Astrocyte of the spinal cord (primary cell): ENCODE data around the gene COPE.

Experiments used
- DNase-seq: peaks from one replicate; pipeline ENCODE4 v3.0.0; 2011; ENCODE audit warnings: low read depth, low spot score
- H3K4me3 ChIP-seq: 2 replicates; pipeline ENCODE4 v1.5.1; 2011; ENCODE audit warnings: low read depth, mild to moderate bottlenecking, low read length, moderate library complexity
- in situ Hi-C: cut with HindIII; loops from 2 replicates; pipeline ENCODE4 v1.10.0; 2017; ENCODE audit warnings: low sequenced_read_pairs
- TF ChIP-seq, protein P1 (sequence below): IDR thresholded peaks from 2 replicates; pipeline ENCODE4 v1.5.1; 2012; ENCODE audit warnings: low read depth, mild to moderate bottlenecking, low read length, inconsistent platforms

COPE gene

DNA sequence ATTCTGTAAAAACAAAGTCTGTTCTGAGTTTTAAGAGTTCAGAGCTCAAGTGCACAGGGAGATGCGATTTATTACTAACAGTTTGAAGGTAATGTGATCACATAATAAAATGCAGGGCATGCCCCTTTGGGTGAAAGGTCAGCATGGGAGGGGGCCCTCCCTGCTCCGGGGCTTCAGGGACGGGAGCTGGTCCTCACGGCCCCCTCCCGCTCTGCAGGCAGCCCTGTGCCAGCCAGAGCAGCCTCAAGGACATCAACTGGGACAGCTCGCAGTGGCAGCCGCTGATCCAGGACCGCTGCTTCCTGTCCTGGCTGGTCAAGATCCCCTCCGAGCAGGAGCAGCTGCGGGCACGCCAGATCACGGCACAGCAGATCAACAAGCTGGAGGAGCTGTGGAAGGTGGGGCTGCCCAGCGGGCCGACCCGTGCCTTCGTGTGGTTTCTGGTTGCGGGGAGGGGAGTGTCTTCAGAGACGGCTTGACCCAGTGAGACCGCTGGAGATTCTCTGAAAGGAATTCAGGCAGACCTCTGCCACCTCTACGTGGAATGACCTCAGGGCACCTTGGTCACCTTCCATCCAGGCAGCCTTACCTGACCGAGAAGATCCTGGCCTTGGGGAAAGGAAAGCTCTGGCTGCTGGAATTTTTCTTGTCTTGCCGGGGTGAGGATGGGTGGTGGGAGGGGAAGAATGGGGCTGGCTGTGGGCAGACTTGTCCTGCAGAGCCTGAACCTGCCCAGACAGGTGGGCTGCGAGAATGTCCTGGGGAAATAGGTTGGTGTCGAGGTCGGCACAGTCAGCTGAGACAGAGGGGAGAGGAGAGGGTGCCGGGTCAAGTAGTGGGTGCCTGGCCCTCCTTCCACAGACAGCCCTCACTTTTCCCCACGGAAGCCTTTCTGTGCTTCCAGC lies 68.5 kb downstream of the COPE start:
- in situ Hi-C loops: no loop called here
- DNase-seq: no peak
- no peak overlapping the region for H3K4me3 ChIP-seq
- TF ChIP-seq, protein P1, sequence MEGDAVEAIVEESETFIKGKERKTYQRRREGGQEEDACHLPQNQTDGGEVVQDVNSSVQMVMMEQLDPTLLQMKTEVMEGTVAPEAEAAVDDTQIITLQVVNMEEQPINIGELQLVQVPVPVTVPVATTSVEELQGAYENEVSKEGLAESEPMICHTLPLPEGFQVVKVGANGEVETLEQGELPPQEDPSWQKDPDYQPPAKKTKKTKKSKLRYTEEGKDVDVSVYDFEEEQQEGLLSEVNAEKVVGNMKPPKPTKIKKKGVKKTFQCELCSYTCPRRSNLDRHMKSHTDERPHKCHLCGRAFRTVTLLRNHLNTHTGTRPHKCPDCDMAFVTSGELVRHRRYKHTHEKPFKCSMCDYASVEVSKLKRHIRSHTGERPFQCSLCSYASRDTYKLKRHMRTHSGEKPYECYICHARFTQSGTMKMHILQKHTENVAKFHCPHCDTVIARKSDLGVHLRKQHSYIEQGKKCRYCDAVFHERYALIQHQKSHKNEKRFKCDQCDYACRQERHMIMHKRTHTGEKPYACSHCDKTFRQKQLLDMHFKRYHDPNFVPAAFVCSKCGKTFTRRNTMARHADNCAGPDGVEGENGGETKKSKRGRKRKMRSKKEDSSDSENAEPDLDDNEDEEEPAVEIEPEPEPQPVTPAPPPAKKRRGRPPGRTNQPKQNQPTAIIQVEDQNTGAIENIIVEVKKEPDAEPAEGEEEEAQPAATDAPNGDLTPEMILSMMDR: no peak

DNA sequence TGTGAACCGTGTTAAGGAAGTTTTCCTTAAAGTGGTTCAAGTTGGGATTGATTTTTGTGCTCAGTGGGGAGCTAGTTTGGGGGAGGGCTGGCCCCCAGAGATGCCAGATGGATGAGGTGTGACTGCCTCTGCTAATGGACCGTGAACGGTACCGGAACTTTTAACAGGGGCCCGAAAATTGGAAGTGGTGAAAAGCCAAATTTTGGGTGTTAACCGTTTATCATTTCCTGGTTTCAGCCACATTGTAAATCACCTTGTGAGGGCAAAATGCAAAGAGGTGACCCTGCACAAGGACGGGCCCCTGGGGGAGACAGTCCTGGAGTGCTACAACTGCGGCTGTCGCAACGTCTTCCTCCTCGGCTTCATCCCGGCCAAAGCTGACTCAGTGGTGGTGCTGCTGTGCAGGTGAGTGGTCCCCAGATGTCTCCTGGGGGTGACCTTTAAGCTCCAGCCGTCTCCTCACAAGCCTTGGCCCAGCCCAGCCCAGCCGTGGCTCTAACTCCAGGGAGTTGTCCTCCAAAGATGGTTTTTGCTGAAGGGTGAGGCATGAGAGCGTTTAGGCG lies 69.3 kb downstream of the COPE start:
- in situ Hi-C loops: no loop called here
- no peak overlapping the region for H3K4me3 ChIP-seq
- TF ChIP-seq, protein P1: no peak
- DNase-seq: no peak
